ENCODE results near the gene ELF2. TPM values are rescaled to one million over a fixed set of nuclear protein-coding genes. Genes with fewer than 3 reads are reported as not detected.
"Not testable (repeated sequence)": the region's sequence is repeated elsewhere in the genome, so short reads cannot be mapped to it uniquely, and the experiment has no call there.

Gene ELF2
- total RNA-seq, 1 donor from 2014 or later = 48.0 TPM

- DNase-seq (ENCODE audit: low spot score) = no peak
- Mint-ChIP-seq H3K9me3 (ENCODE audit: unreplicated experiment) (no peaks in the 10 kb centered on the region), H3K27ac (ENCODE audit: unreplicated experiment) (no peak overlapping the region), H3K4me3 (ENCODE audit: unreplicated experiment) (no peak overlapping the region), H3K36me3 (ENCODE audit: low read depth, unreplicated experiment) (no peaks in the 10 kb centered on the region), H3K4me1 (ENCODE audit: unreplicated experiment) (peaks cover 21% of the 10 kb centered on the region), H3K27me3 (ENCODE audit: unreplicated experiment) (peaks cover 10% of the 10 kb centered on the region)
- no peak for TF ChIP-seq CTCF (IDR thresholded peaks at IDR 0.05; ENCODE audit: unreplicated experiment)
These were observed 138.1 kb downstream of the ELF2 start for GRCh38 chr4:139038874-139039443.

GRCh38 chr4:139036885-139037284 lies 140.1 kb downstream of the ELF2 start:
- TF ChIP-seq CTCF (IDR thresholded peaks at IDR 0.05; ENCODE audit: unreplicated experiment) = no peak
- Mint-ChIP-seq H3K36me3 (ENCODE audit: low read depth, unreplicated experiment) (no peaks in the 10 kb centered on the region), H3K9me3 (ENCODE audit: unreplicated experiment) (no peaks in the 10 kb centered on the region), H3K4me1 (ENCODE audit: unreplicated experiment) (peaks cover 13% of the 10 kb centered on the region), H3K4me3 (ENCODE audit: unreplicated experiment) (no peak overlapping the region), H3K27me3 (ENCODE audit: unreplicated experiment) (peaks cover 5% of the 10 kb centered on the region), H3K27ac (ENCODE audit: unreplicated experiment) (no peak overlapping the region)
- no peak for DNase-seq (ENCODE audit: low spot score)

- no peak overlapping the region for H3K4me3 Mint-ChIP-seq (ENCODE audit: unreplicated experiment)
- no peaks in the 10 kb centered on the region for H3K36me3 Mint-ChIP-seq (ENCODE audit: low read depth, unreplicated experiment)
- H3K27ac Mint-ChIP-seq (ENCODE audit: unreplicated experiment) = peak overlapping the region; percentile 5
- peaks cover 7% of the 10 kb centered on the region for H3K4me1 Mint-ChIP-seq (ENCODE audit: unreplicated experiment)
- no peak for TF ChIP-seq CTCF (IDR thresholded peaks at IDR 0.05; ENCODE audit: unreplicated experiment)
- H3K9me3 Mint-ChIP-seq (ENCODE audit: unreplicated experiment) = no peaks in the 10 kb centered on the region
- peaks cover 5% of the 10 kb centered on the region for H3K27me3 Mint-ChIP-seq (ENCODE audit: unreplicated experiment)
- DNase-seq (ENCODE audit: low spot score) = no peak
These were observed 141.4 kb downstream of the ELF2 start for GRCh38 chr4:139035650-139036049.

- Mint-ChIP-seq H3K27me3 (ENCODE audit: unreplicated experiment) (peaks cover 1% of the 10 kb centered on the region), H3K4me3 (ENCODE audit: unreplicated experiment) (no peak overlapping the region), H3K9me3 (ENCODE audit: unreplicated experiment) (no peaks in the 10 kb centered on the region), H3K36me3 (ENCODE audit: low read depth, unreplicated experiment) (peaks cover 6% of the 10 kb centered on the region), H3K4me1 (ENCODE audit: unreplicated experiment) (peaks cover 15% of the 10 kb centered on the region), H3K27ac (ENCODE audit: unreplicated experiment) (peak overlapping the region; percentile 39)
- TF ChIP-seq CTCF (IDR thresholded peaks at IDR 0.05; ENCODE audit: unreplicated experiment) = peak; percentile 78
- peak; percentile 76 for DNase-seq (ENCODE audit: low spot score)
These were observed 146.3 kb downstream of the ELF2 start for GRCh38 chr4:139030614-139031235.

- H3K36me3 Mint-ChIP-seq (ENCODE audit: low read depth, unreplicated experiment); H3K4me3 Mint-ChIP-seq (ENCODE audit: unreplicated experiment); H3K9me3 Mint-ChIP-seq (ENCODE audit: unreplicated experiment); H3K27me3 Mint-ChIP-seq (ENCODE audit: unreplicated experiment); H3K27ac Mint-ChIP-seq (ENCODE audit: unreplicated experiment); DNase-seq (ENCODE audit: low spot score): not testable (repeated sequence)
- peaks cover 15% of the 10 kb centered on the region for H3K4me1 Mint-ChIP-seq (ENCODE audit: unreplicated experiment)
These were observed 147.1 kb downstream of the ELF2 start for GRCh38 chr4:139029866-139030363.
